Natural killer cell (primary cell): ENCODE data around the gene PLAGL2. TPM values are rescaled to one million over a fixed set of nuclear protein-coding genes. Genes with fewer than 3 reads are reported as not detected.
A peak's percentile ranks its signal among the peaks of the same experiment; 100 is the strongest.

Experiments used
- ATAC-seq, 3 donors: fragments of 150-1000 bp in 2 of 3; fragments of 200-7000 bp in 1 of 3; cut with Tn5 transposase; 1 replicate in 1 of 3; 2 replicates in 2 of 3; pipeline ENCODE4 v1.10.0; 2021; ENCODE audit warnings: mild to moderate bottlenecking in 2 of 3, moderate library complexity in 2 of 3
- DNase-seq, 2 donors: peaks; one replicate each; pipeline versions ENCODE4 v3.0.0 to v3.0.0-alpha.2; 2013 to 2021; ENCODE audit warnings: mixed read lengths in 1 of 2
- H3K27ac ChIP-seq: one replicate; pipeline ENCODE4 v1.5.1; 2013; ENCODE audit warnings: mild to moderate bottlenecking, low read length
- H3K27me3 ChIP-seq: one replicate; pipeline ENCODE4 v1.6.1; 2013; ENCODE audit warnings: low read length; ENCODE audit not compliant: control insufficient read depth, insufficient read depth
- H3K36me3 ChIP-seq: one replicate; pipeline ENCODE4 v1.6.1; 2013; ENCODE audit warnings: low read length; ENCODE audit not compliant: control insufficient read depth, insufficient read depth
- H3K4me1 ChIP-seq: one replicate; pipeline ENCODE4 v1.6.1; 2013; ENCODE audit warnings: low read length; ENCODE audit not compliant: control insufficient read depth, insufficient read depth
- H3K4me3 ChIP-seq: one replicate; pipeline ENCODE4 v1.5.1; 2013; ENCODE audit warnings: low read length
- H3K9me3 ChIP-seq: one replicate; pipeline ENCODE4 v1.6.1; 2013; ENCODE audit warnings: low read length; ENCODE audit not compliant: control insufficient read depth, insufficient read depth
- H3K27ac Mint-ChIP-seq, 2 donors: one replicate each; pipeline ENCODE4 v1.8.0; 2022; ENCODE audit warnings: mild to moderate bottlenecking in 2 of 2, mixed read lengths in 2 of 2, moderate library complexity in 1 of 2
- H3K27me3 Mint-ChIP-seq, 2 donors: one replicate each; pipeline ENCODE4 v1.8.0; 2022; ENCODE audit warnings: low read depth in 2 of 2, mixed read lengths in 2 of 2
- H3K36me3 Mint-ChIP-seq: one replicate; pipeline ENCODE4 v1.8.0; 2022; ENCODE audit warnings: mixed read lengths
- H3K4me1 Mint-ChIP-seq, 2 donors: one replicate each; pipeline ENCODE4 v1.8.0; 2022; ENCODE audit warnings: mixed read lengths in 2 of 2
- H3K4me3 Mint-ChIP-seq: one replicate; pipeline ENCODE4 v1.8.0; 2022; ENCODE audit warnings: mild to moderate bottlenecking, moderate library complexity, mixed read lengths
- H3K9me3 Mint-ChIP-seq, 2 donors: one replicate each; pipeline ENCODE4 v1.8.0; 2022; ENCODE audit warnings: mixed read lengths in 2 of 2
- CTCF ChIP-seq: fragments of 200-600 bp; IDR thresholded peaks from one replicate; pipeline ENCODE4 v1.8.0; 2022; ENCODE audit warnings: antibody characterized with exemption
- WGBS: methylation state at CpG from one replicate; pipeline ENCODE4 v1.1.7; 2013; ENCODE audit warnings: missing lambda C conversion rate; ENCODE audit not compliant: insufficient coverage; 5-methylcytosine and 5-hydroxymethylcytosine counted together
- intact Hi-C: fragments of 100-400 bp; cut with micrococcal nuclease; formaldehyde crosslinking; loops from one replicate; pipeline ENCODE4 v1.14.2; 2022
- total RNA-seq, 4 donors: library from RNA; stranded (reverse); fragments of 120-200 nt in 1 of 4; gene quantifications; one replicate each; pipeline versions ENCODE4 v1.2.3 to v1.2.4, GENCODE V29; 2013 to 2022

Gene PLAGL2
- total RNA-seq, 3 donors from 2014 or later (not counting 1 experiment from before 2014, with no cell fraction given) = 13.5 to 16.6 (median 15.1) TPM

GRCh38 chr20:32244150-32244823 is 36.7 kb upstream of the PLAGL2 start:
- Mint-ChIP-seq H3K4me1 (no peaks in the 10 kb centered on the region), H3K4me3 (no peak overlapping the region), H3K36me3 (no peaks in the 10 kb centered on the region), H3K9me3 (no peaks in the 10 kb centered on the region), H3K27ac (no peak overlapping the region), H3K27me3 (no peaks in the 10 kb centered on the region)
- H3K4me3 ChIP-seq = no peak overlapping the region
- no peaks in the 10 kb centered on the region for H3K9me3 ChIP-seq
- TF ChIP-seq CTCF = no peak
- peaks cover 4% of the 10 kb centered on the region for H3K4me1 ChIP-seq
- H3K27ac ChIP-seq = no peak overlapping the region
- no peak for DNase-seq
- ATAC-seq = no peak
- no peaks in the 10 kb centered on the region for H3K36me3 ChIP-seq
- intact Hi-C loops = no loop called here
- H3K27me3 ChIP-seq = no peaks in the 10 kb centered on the region
- WGBS = 97% methylated on average over 4 of the region's 6 CpGs

GRCh38 chr20:32241807-32242206 is 34.3 kb upstream of the PLAGL2 start:
- H3K36me3 ChIP-seq = no peaks in the 10 kb centered on the region
- H3K4me3 Mint-ChIP-seq = no peak overlapping the region
- DNase-seq (no peak), ATAC-seq (no peak)
- H3K4me3 ChIP-seq = no peak overlapping the region
- intact Hi-C loops = no loop called here
- no peaks in the 10 kb centered on the region for H3K4me1 ChIP-seq
- no peak overlapping the region for H3K27ac ChIP-seq
- TF ChIP-seq CTCF = no peak
- H3K9me3 ChIP-seq = no peaks in the 10 kb centered on the region
- WGBS = 93% methylated on average over 4 of the region's 4 CpGs
- no peaks in the 10 kb centered on the region for H3K4me1 Mint-ChIP-seq
- no peaks in the 10 kb centered on the region for H3K27me3 ChIP-seq
- H3K27ac Mint-ChIP-seq = no peak overlapping the region
- H3K36me3 Mint-ChIP-seq = no peaks in the 10 kb centered on the region
- no peaks in the 10 kb centered on the region for H3K9me3 Mint-ChIP-seq
- no peaks in the 10 kb centered on the region for H3K27me3 Mint-ChIP-seq

- H3K27ac Mint-ChIP-seq = no peak overlapping the region
- H3K27ac ChIP-seq = no peak overlapping the region
- no peaks in the 10 kb centered on the region for H3K27me3 ChIP-seq
- H3K4me1 Mint-ChIP-seq = no peaks in the 10 kb centered on the region
- ATAC-seq (no peak), DNase-seq (peak in 1 of 2 donors; percentile 10)
- H3K4me1 ChIP-seq = no peaks in the 10 kb centered on the region
- no peak overlapping the region for H3K4me3 Mint-ChIP-seq
- no peaks in the 10 kb centered on the region for H3K27me3 Mint-ChIP-seq
- no peaks in the 10 kb centered on the region for H3K36me3 Mint-ChIP-seq
- intact Hi-C loops = no loop called here
- no peaks in the 10 kb centered on the region for H3K9me3 ChIP-seq
- WGBS = 0% methylated on average over 1 of the region's 1 CpG
- no peak overlapping the region for H3K4me3 ChIP-seq
- H3K9me3 Mint-ChIP-seq = no peaks in the 10 kb centered on the region
- H3K36me3 ChIP-seq = peaks cover 14% of the 10 kb centered on the region
- TF ChIP-seq CTCF = no peak
Observed at GRCh38 chr20:32240205-32240604, 32.7 kb upstream of the PLAGL2 start.
